CD4-positive, alpha-beta T cell (primary cell): ENCODE data around the gene PDGFC. TPM values are rescaled to one million over a fixed set of nuclear protein-coding genes. Genes with fewer than 3 reads are reported as not detected.

ENCODE experiments used
- ATAC-seq: fragments of 200-7000 bp; cut with Tn5 transposase; one replicate; pipeline ENCODE4 v1.10.0; 2022; ENCODE audit warnings: mild to moderate bottlenecking; ENCODE audit not compliant: poor library complexity
- CTCF ChIA-PET: fragments of 350-600 bp; sonication (Branson Sonifier 250); formaldehyde crosslinking; loops from one replicate; lab custom pipeline; 2021; ENCODE audit warnings: antibody characterized with exemption, inconsistent platforms; lab: Charles Lee
- POLR2A ChIA-PET: fragments of 350-600 bp; sonication (Branson Sonifier 250); formaldehyde crosslinking; loops from one replicate; lab custom pipeline; 2021; ENCODE audit warnings: antibody characterized with exemption, inconsistent platforms; lab: Charles Lee
- DNase-seq, 14 experiments: peaks; one replicate each; pipeline ENCODE4 v3.0.0-alpha.2; 2013 to 2020; ENCODE audit warnings: mixed read lengths in 2 of 14
- H3K27ac ChIP-seq, 2 donors: one replicate each; pipeline versions ENCODE4 v1.5.1 to v1.7.0; 2013; ENCODE audit warnings: low read length in 2 of 2, low read depth in 1 of 2, mild to moderate bottlenecking in 1 of 2
- H3K27me3 ChIP-seq, 2 experiments: 1 replicate in 1 of 2; 2 replicates in 1 of 2; pipeline versions ENCODE4 v1.6.1 to v1.7.0; 2013; ENCODE audit warnings: low read length in 2 of 2, control low read depth in 1 of 2, mild to moderate bottlenecking in 1 of 2, moderate library complexity in 1 of 2; ENCODE audit not compliant: insufficient read depth in 2 of 2, control insufficient read depth in 1 of 2
- H3K36me3 ChIP-seq: one replicate; pipeline ENCODE4 v1.6.1; 2013; ENCODE audit warnings: low read length, control low read depth; ENCODE audit not compliant: insufficient read depth
- H3K4me1 ChIP-seq: one replicate; pipeline ENCODE4 v1.6.1; 2013; ENCODE audit warnings: low read length, control low read depth; ENCODE audit not compliant: insufficient read depth
- H3K4me3 ChIP-seq: one replicate; pipeline ENCODE4 v1.5.1; 2013; ENCODE audit warnings: mild to moderate bottlenecking, low read length, moderate library complexity
- H3K9me3 ChIP-seq, 2 experiments: 1 replicate in 1 of 2; 2 replicates in 1 of 2; pipeline versions ENCODE4 v1.6.1 to v1.7.0; 2013; ENCODE audit warnings: low read length in 2 of 2, mild to moderate bottlenecking in 2 of 2, control low read depth in 1 of 2, moderate library complexity in 1 of 2; ENCODE audit not compliant: control insufficient read depth in 1 of 2, insufficient read depth in 1 of 2
- H3K27ac Mint-ChIP-seq: one replicate; pipeline ENCODE4 v1.8.0; 2020; ENCODE audit warnings: mixed read lengths
- H3K27me3 Mint-ChIP-seq: one replicate; pipeline ENCODE4 v1.8.0; 2021; ENCODE audit warnings: mixed read lengths
- H3K36me3 Mint-ChIP-seq: one replicate; pipeline ENCODE4 v1.8.0; 2021; ENCODE audit warnings: low read depth, mixed read lengths
- H3K4me1 Mint-ChIP-seq: one replicate; pipeline ENCODE4 v1.8.0; 2021; ENCODE audit warnings: low read depth, mixed read lengths
- H3K4me3 Mint-ChIP-seq: one replicate; pipeline ENCODE4 v1.8.0; 2020; ENCODE audit warnings: mild to moderate bottlenecking, mixed read lengths
- H3K9me3 Mint-ChIP-seq: one replicate; pipeline ENCODE4 v1.8.0; 2020; ENCODE audit warnings: mixed read lengths
- intact Hi-C, 2 experiments: fragments of 100-400 bp; cut with DNase I in 1 of 2; cut with micrococcal nuclease in 1 of 2; formaldehyde crosslinking; loops; one replicate each; pipeline versions ENCODE4 v1.15.1 to v1.9.0; 2023 to 2025; cut with DNase I, micrococcal nuclease
- total RNA-seq, 174 experiments: library from RNA in 2 of 174; stranded (reverse) in 2 of 174; gene quantifications; one replicate each; pipeline ENCODE4 v1.2.3 and lab custom pipeline; 2021 to 2026
- TF ChIP-seq, protein P1 (sequence below): fragments of 200-600 bp; IDR thresholded peaks from one replicate; pipeline ENCODE4 v1.8.0; 2022; ENCODE audit warnings: antibody characterized with exemption, mild to moderate bottlenecking

The PDGFC gene
- total RNA-seq, 2 experiments from 2014 or later: not detected

- Mint-ChIP-seq H3K27me3 (no peaks in the 10 kb centered on the region), H3K4me3 (no peak overlapping the region), H3K27ac (no peak overlapping the region), H3K36me3 (no peaks in the 10 kb centered on the region), H3K9me3 (no peaks in the 10 kb centered on the region), H3K4me1 (no peaks in the 10 kb centered on the region)
- no peak for DNase-seq
- intact Hi-C loops: no loop called here
- ChIA-PET CTCF (no interaction called here), POLR2A (no interaction called here)
- ATAC-seq: no peak
- no peaks in the 10 kb centered on the region for H3K36me3 ChIP-seq
- TF ChIP-seq, protein P1, sequence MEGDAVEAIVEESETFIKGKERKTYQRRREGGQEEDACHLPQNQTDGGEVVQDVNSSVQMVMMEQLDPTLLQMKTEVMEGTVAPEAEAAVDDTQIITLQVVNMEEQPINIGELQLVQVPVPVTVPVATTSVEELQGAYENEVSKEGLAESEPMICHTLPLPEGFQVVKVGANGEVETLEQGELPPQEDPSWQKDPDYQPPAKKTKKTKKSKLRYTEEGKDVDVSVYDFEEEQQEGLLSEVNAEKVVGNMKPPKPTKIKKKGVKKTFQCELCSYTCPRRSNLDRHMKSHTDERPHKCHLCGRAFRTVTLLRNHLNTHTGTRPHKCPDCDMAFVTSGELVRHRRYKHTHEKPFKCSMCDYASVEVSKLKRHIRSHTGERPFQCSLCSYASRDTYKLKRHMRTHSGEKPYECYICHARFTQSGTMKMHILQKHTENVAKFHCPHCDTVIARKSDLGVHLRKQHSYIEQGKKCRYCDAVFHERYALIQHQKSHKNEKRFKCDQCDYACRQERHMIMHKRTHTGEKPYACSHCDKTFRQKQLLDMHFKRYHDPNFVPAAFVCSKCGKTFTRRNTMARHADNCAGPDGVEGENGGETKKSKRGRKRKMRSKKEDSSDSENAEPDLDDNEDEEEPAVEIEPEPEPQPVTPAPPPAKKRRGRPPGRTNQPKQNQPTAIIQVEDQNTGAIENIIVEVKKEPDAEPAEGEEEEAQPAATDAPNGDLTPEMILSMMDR: no peak
- H3K9me3 ChIP-seq: peaks cover 0 to 5% of the 10 kb centered on the region in 2 experiments
- no peak overlapping the region for H3K4me3 ChIP-seq
- H3K4me1 ChIP-seq: no peaks in the 10 kb centered on the region
- no peak overlapping the region for H3K27ac ChIP-seq
- no peaks in the 10 kb centered on the region for H3K27me3 ChIP-seq
Measured at GRCh38 chr4:156820931-156821330, 150.7 kb downstream of the PDGFC start.

DNA sequence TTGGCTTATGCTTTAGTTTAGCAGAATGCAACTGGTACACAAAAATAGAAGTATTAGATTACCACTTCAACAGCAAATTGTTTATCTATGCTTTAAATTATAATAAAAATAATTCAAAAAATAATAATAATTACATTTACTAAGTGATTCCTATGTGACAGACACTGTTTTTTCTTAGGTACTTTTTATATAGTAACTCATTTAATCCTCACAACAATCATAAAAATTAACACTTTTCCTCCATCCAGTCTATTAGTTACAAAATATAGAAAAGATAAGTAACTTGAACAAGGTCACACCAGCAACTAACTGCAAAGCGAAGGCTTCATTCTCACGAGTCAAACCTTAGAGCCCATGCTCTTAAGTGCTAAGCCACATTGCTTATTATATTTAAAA is 155.2 kb downstream of the PDGFC start:
- Histone ChIP-seq H3K4me3 (no peak overlapping the region), H3K9me3 (peaks cover 0 to 5% of the 10 kb centered on the region in 2 experiments), H3K4me1 (no peaks in the 10 kb centered on the region), H3K36me3 (no peaks in the 10 kb centered on the region), H3K27ac (no peak overlapping the region), H3K27me3 (no peaks in the 10 kb centered on the region)
- Mint-ChIP-seq H3K9me3 (no peaks in the 10 kb centered on the region), H3K27ac (no peak overlapping the region), H3K4me1 (no peaks in the 10 kb centered on the region), H3K4me3 (no peak overlapping the region), H3K36me3 (no peaks in the 10 kb centered on the region), H3K27me3 (no peaks in the 10 kb centered on the region)
- intact Hi-C loops: no loop called here
- ATAC-seq (no peak), DNase-seq (no peak)
- POLR2A ChIA-PET: no interaction called here
- CTCF ChIA-PET: no interaction called here
- TF ChIP-seq, protein P1: no peak

DNA sequence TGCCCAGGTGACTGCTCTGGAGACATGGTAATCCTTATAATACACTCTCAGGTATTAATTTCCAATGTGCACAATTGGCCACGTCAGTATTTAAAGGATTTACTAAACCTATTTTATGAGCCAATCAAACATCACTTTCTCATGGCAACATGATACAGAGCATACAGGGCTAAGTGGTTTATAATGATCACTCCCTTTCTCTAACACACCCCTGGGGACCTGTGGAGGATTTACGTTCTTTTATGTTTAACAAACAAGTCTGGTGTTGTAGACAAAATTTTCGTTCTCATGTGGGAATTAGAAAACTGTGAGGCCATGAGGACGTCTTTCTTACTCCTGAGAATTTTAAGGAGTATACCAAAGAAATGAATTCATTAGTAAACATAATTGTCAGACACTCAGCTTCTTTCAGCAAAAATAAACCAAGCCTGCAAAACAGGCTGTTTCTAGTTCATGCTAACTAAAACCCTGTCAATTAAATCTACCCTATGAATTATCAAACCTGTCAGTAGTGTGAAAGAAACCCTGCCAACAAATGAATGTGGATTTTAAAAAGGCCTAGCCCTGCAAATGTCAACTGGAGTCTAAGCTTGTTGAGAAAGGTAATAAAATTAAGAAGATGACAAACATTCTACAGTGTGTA is 155.8 kb downstream of the PDGFC start:
- TF ChIP-seq, protein P1: no peak
- ATAC-seq (no peak), DNase-seq (no peak)
- Histone ChIP-seq H3K4me1 (no peaks in the 10 kb centered on the region), H3K9me3 (peaks cover 0 to 5% of the 10 kb centered on the region in 2 experiments), H3K27ac (no peak overlapping the region), H3K36me3 (no peaks in the 10 kb centered on the region), H3K27me3 (no peaks in the 10 kb centered on the region), H3K4me3 (no peak overlapping the region)
- intact Hi-C loops: no loop called here
- CTCF ChIA-PET: no interaction called here
- H3K4me1 Mint-ChIP-seq: no peaks in the 10 kb centered on the region
- H3K36me3 Mint-ChIP-seq: no peaks in the 10 kb centered on the region
- no peak overlapping the region for H3K4me3 Mint-ChIP-seq
- no peaks in the 10 kb centered on the region for H3K9me3 Mint-ChIP-seq
- H3K27me3 Mint-ChIP-seq: no peaks in the 10 kb centered on the region
- H3K27ac Mint-ChIP-seq: no peak overlapping the region
- POLR2A ChIA-PET: no interaction called here
